Activated CD4-positive, alpha-beta T cell treated with anti-CD3 and anti-CD28 coated beads for 48 hours (primary cell): Measurements from ENCODE around the gene MAGEB1.

Experiments used
- DNase-seq: peaks from one replicate; pipeline ENCODE4 v3.0.0-alpha.2; 2020

MAGEB1 gene, protein sequence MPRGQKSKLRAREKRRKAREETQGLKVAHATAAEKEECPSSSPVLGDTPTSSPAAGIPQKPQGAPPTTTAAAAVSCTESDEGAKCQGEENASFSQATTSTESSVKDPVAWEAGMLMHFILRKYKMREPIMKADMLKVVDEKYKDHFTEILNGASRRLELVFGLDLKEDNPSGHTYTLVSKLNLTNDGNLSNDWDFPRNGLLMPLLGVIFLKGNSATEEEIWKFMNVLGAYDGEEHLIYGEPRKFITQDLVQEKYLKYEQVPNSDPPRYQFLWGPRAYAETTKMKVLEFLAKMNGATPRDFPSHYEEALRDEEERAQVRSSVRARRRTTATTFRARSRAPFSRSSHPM

DNA sequence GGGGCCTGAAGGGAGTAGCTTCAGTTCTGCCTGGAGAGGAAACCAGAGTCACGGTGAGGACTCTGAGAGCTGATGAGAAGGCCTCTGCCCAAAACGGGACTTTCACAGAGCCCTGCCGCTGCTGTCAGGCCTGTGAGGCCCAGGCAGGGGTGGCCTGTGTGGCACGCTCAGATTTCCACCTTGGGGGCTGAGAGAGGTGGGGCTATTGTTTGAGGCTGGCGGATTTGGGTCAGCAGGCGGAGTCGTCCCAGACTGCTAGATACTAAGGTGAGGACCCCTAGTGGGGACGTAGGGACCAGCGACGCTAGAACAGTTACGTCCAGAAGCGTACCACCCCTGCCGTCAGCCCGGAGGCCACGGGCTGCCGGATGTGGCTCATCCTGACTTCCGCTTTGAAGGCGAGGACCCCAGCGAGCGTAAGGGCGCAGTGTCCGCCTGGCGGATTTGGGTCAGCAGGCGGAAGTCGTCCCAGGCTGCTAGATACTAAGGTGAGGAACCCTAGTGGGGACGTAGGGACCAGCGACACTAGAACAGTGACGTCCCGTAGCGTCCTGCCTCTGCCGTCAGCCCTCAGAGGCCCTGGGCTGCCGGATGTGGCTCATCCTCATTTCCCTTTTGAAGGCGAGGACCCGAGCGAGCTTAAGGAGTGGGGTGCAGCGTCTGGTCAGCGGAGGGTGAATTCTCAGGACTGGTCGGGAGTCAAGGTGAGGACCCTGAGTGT lies at the start of gene MAGEB1:
Gene MAGEB1 (plus strand): TSS at position 378 of the 721 bp plus-strand sequence. CDS start 3,348 bp downstream, outside the sequence.
- no peak for DNase-seq

DNA sequence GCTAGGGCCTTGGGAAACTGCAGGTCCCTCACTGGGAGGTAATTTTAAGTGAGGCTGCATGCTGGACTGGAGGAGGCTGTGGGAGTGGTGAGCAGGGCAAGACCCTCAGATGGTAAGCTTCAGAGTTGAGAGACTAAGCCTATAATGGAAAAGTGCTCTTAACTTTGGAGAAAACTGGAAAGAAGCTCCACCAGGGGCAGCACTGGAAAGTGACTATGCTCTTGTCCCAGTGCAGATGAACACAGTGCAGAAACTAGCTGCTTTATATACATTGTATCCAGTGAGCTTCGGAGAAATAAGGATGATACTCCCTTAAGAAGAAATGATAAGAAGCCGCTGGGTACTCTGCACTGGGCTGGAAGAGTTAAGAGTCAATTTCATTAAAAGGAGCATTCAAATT lies 34.8 kb upstream of the MAGEB1 start:
- DNase-seq: no peak

DNA sequence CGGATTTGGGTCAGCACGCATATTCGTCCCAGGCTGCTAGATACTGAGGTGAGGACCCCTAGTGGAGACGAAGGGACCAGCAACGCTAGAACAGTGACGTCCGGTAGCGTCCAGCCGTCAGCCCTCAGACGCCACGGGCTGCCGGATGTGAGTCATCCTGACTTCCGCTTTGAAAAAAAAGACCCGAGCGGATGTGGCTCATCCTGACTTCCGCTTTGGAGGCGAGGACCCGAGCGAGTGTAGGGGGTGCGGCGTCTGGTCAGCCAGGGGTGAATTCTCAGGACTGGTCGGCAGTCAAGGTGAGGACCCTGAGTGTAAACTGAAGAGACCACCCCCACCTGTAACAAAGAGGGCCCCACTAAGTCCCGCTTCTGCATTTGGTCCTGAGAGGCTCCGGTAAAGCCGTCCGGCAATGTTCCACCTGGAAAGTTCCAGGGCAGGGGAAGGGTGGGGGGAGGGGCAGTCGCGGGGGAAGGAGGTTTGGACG lies 31.5 kb upstream of the MAGEB1 start, which contains the start of gene MAGEB2:
Gene MAGEB2 (plus strand): TSS at position 207 of the 487 bp plus-strand sequence. CDS start 3,018 bp downstream, outside the sequence.
- DNase-seq: no peak

DNA sequence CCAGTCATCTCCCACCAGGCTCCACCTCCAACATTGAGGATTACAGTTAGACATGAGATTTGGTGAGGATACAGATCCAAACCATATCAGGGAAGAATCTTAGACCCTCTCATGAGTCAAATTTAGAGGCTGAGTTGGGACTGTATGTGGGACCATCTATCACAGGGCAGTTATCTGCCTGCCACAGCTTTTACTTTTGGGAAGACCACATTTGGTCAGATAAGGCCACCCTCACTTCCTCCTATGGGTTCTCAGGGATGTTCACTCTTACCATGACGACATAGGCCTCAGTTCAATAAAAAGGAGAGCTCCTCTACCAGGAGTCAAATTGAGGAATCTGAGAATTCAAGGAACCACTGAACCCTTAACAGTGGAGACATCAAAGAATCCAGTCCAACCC lies 29.5 kb upstream of the MAGEB1 start:
- DNase-seq: no peak

DNA sequence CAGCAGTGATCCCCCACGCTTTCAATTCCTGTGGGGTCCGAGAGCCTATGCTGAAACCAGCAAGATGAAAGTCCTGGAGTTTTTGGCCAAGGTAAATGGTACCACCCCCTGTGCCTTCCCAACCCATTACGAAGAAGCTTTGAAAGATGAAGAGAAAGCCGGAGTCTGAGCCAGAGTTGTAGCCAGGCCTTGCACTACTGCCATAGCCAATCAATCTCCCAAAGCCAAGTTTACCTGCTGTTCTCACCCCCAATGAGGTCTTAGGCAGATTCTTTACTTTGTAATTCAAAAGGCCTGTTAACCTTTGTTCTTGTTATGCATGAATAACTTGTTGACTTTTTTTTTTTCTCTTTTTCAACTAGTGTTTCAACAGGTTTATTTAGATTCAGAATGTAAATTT lies 27.6 kb upstream of the MAGEB1 start:
- no peak for DNase-seq

DNA sequence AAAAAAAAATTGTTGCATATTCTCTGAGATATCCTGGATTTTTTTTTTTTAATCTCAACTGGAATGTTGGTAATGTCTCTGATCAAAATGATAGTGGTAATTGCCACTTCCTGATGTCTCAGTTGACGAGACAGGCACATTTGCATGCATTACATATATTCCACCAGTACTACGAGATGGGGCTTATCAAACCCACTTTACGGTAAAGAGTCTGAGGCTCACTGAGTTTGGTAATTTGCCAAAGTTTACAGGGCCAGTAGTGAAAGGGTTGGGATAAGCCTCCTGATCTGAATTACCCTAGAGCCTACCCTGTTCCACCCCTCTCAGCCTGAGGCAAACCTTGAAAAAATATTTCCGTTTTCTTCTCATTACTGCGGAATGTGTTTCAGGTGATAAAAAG lies 26.3 kb upstream of the MAGEB1 start:
- DNase-seq: no peak

DNA sequence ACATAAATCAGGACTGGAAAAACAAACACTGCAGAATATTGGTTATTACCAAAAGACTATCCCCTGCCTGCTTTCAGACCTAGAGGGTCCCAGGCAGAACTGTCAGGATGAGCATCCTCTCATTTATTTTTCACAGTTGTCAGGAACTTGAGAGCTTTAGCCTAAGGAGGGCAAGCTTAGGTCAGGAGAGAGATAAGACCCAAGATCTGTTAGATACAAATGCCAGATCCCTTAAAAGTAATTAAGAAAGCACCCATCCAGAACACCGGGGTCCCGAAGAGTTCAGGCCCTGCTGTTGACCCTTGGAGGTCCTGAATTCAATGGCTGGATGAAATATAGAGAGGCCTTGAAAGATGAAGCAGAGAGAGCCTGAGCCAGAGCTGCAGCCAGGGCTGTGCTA lies 22.4 kb upstream of the MAGEB1 start:
- DNase-seq: no peak

DNA sequence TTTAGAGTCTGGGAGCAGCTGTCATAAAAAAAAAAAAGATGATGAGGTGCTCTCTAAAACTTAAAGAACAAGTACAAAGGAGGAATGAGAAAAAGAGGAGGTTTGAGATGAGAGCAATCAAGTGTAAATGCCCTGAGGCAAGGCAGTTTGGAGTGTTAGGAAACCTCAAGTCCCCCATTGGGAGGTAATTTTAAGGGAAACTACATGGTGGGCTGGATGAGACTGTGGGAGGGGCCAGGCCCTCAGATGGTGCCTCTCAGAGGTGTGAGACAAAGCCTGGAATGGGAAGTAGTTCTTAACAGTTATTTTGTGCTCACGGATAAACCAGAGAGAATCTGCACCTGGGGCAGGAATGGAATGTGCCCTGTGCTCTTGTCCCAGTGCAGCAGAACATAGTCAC lies 18.4 kb upstream of the MAGEB1 start:
- no peak for DNase-seq

DNA sequence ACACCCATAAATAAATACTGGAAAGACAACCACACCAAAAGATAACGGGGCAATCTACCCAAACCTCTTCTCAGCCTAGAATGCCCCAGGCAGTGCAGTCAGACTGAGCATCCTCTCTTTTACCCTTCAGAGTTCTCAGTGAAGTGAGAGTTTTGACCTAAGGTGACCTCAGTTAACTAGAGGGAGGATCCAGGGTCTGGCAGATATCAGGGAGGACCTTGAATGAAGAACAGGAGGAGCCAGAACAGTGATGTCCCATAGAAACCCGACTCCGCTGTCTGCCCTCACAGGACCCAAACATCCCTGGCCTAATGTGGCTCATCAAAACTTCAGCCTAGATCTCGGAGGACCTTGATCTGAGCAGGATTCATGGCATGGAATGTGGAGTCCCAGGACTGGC lies 16.6 kb upstream of the MAGEB1 start, which contains the start of gene MAGEB3:
Gene MAGEB3 (plus strand): TSS at position 263 of the 400 bp plus-strand sequence. CDS start 5,268 bp downstream, outside the sequence.
- DNase-seq: no peak

DNA sequence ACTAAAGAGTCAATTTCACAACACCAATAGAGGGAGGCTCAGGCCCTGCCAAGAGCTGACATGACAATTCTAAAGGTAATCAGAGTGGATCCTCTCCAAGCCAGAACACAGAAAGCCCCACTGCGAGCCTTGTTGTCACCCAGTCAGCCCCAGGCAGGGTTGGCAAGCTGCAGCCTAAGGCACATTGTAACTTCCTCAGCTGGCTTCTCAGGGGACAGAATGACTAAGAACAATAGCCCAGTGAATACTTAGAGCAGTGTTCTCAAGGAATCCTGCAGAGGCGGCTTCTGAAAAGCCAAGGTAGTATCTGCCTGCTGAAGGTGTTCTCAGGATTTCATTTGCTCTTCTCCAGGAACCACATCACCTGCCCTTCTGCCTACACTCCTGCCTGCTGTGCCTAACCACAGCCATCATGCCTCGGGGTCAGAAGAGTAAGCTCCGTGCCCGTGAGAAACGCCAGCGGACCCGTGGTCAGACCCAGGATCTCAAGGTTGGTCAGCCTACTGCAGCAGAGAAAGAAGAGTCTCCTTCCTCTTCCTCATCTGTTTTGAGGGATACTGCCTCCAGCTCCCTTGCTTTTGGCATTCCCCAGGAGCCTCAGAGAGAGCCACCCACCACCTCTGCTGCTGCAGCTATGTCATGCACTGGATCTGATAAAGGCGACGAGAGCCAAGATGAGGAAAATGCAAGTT lies 5.1 kb upstream of the MAGEB1 start, which contains the start of gene MAGEB4:
Gene MAGEB4 (plus strand): TSS at position 277 of the 692 bp plus-strand sequence. CDS start 136 bp downstream, at position 413.
- DNase-seq: no peak

DNA sequence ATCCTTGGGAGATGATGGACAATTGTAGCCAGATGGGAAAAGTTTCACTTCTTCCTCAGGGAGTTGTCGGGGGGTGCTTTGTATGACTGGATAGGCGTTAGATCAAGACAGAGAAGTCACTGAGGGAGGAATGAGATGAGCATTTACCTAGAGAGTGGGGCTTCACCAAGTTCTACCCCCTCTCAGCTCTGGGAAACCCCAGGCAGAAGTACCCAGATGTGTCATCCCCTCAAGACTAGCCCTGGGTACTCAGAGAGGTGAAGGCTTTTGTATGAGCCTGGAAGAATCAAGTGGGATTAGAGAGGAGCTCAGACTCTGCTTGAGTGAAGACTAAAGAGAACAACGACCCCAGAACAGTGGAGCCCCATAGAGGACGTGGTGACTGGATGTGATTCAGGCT lies 1.9 kb downstream of the MAGEB1 start:
- no peak for DNase-seq

DNA sequence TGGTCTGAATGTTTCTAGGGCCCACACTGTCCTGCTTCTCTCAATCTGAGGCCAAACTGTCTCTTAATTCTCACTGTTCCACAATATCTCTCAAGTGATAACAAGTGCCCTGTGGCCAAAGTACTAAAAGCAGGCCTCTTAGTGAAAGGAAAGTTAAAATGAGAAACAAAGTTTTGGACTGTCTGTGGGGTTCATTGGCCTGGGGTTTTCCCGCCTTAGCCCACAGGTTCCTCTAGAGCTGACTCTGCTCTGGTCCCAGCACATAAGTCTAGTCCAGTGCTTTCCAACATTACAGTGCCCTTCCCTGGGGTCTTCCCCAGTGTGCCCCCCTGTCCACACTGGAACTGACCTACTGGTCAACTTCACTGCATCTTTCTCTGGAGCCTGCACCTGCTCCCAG lies 6.3 kb downstream of the MAGEB1 start:
- DNase-seq: no peak

DNA sequence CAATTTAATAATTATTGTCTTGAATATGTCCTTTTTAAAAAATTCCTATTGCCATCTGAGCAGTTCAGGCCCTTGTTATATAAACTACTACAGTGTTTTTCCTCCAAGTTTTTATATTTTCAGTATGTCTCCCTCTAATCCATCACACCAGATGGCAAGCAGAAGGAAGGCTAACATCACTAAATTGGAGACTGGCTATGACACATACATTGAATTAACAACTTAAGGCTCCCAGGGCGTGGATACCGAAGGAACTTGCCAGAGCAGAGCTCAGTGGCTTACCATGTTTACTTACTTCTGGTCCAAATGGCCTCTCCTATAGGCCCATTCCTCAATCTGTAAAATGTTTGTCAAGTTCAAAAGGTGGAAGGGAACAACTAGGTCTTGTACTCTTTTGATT lies 13.0 kb downstream of the MAGEB1 start:
- no peak for DNase-seq

DNA sequence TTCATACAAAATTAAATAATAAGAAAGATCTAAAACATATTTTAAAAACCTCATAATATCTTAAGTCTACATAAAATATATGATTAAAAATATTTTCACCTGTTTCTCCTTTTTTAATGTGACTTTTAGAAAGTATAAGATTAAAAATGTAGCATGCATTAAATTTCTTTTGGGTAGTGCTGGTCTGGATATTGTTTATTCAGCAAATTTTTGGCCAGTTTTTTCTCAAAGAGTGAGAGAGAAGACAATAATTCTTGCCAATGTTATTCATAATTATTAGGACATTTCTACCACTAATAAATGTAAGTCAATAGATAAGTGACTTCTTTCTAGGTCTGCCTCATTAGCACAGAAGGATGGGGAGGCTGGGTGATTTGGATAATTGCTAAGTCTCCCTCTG lies 14.1 kb downstream of the MAGEB1 start:
- no peak for DNase-seq

DNA sequence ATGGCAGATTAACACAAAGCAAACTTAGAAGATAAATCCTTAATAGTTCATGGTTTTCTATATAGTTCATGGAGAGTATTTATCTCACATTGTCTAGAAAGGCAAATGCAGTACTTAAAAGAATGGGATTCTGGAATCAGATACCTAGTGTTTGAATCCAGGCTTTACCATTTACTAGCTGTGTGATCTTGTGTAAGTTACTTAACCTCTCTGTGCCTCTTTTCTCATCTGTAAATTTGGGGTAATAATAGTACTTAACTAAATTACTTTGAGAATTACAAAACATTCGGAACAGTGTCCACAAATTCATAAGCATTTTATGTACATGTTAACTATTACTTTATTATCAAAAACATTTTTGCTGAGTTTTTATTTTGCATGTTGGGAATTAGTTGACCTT lies 15.8 kb downstream of the MAGEB1 start:
- DNase-seq: no peak

DNA sequence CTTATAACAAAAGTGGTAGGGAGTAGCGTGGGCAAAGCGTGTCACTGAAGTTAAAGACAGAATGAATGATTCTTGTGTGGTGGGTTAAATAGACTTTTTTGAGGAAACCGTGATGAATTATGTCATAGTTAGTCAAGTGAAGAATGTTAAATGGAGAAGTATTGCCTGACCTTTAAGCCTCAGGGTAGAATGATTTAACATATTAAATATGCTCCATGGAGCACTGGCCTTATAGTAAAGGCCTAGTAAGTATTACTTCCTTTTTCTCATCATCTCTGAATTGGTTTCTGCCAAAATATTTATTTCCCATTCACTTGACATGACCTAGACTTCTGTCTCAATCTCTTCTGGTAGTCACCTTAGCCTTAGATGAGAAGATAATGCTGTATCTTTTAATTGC lies 23.7 kb downstream of the MAGEB1 start:
- no peak for DNase-seq

DNA sequence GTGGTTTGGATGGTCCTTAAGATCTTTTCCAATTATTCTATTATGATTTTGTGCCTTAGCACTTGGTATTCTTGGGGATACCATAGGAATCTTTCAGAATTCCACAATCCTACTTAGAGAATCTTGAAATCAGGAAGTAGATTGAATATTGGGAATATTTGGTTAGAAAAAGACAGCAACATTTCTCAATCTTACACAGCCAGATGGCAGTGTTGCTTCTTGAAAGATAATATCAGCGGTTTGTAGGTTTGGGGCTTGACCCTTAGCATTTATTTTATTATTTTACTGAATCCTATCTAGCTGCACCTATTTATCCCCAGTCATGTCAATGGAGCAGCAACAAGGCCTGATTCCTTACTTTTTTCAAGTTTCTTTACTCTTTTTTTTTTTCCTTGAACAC lies 28.6 kb downstream of the MAGEB1 start:
- DNase-seq: no peak

DNA sequence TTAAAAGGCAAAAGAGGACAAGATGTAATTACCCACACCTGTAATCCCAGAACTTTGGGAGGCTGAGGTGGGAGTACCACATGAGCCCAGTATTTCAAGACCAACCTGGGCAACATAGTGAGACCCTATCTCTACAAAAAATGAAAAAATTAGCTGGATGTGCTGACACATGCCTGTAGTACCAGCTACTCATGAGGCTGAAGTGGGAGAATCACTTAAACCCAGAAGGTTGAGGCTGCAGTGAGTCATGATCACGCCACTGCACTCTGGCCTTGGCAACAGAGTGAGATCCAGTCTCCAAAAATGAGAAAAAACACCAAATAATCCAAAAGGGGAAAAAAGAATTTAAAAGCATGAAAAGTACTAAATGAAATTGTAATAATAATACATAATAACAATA lies 31.4 kb downstream of the MAGEB1 start:
- no peak for DNase-seq

DNA sequence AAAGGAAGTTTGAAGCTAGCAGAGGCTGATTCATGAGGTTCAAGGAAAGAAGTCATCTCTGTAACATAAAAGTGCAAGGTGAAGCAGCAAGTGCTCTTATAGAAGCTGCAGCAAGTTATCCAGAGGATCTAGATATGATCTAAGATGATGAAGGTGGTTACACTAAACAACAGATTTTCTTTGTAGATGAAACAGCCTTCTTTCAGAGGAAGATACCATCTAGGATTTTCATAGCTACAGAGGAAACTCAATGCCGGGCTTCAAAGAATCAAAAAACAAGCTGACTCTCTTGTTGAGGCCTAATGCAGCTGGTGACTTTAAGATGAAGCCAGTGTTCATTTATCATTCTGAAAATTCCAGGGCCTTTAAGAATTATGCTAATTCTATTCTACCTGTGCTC lies 33.5 kb downstream of the MAGEB1 start:
- no peak for DNase-seq

DNA sequence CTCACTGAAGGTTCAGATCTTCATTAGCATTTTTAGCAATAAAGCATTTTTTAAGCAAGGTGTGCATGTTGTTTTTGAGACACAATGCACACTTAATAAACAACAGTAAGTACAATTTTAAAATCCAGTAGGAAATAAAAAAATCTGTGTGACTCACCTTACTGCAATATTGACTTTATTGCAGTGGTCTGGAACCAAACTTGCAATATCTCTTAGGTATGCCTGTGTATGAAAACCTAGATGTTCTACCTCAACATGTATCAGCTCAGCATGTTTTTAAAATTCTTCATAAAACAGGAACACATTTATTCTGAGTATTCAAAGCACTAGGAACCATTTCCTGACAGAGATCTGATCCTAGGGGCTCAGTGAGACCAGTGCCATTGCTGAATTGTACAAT lies 35.6 kb downstream of the MAGEB1 start:
- DNase-seq: no peak

DNA sequence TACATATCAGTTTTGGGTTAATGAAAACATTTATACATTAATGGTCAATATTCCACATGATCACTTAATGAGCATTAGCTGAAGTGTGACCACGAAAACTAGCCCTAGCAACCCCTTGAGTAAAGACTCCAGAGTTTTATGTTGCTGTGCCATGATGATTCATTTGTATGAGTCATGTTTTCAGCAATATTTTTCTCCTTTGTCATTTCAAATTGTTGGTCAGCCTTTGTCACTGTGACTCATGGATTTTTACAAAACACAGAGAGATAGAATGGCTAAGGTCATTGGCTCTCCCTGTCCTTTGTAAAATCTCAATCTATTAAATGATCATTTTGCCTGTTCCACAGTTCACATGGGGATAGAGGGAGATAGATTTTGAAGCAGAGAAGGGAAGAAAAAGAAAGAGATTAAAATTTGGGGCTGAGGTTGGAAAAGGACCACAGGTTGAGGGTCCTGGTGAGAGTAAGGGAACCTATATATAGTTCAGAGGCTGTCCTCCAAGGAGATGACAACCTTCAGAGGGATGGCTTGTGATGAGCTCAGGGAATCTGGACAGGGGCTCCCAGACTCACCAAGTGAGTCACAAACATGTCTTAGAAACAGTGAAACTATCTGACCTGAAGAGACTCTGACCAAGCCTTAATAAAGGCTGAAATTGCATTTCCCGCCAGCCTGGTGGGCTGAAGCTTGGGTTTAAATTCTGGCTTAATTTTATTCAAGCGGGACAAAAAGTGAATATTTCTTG lies 36.7 kb downstream of the MAGEB1 start:
- no peak for DNase-seq

DNA sequence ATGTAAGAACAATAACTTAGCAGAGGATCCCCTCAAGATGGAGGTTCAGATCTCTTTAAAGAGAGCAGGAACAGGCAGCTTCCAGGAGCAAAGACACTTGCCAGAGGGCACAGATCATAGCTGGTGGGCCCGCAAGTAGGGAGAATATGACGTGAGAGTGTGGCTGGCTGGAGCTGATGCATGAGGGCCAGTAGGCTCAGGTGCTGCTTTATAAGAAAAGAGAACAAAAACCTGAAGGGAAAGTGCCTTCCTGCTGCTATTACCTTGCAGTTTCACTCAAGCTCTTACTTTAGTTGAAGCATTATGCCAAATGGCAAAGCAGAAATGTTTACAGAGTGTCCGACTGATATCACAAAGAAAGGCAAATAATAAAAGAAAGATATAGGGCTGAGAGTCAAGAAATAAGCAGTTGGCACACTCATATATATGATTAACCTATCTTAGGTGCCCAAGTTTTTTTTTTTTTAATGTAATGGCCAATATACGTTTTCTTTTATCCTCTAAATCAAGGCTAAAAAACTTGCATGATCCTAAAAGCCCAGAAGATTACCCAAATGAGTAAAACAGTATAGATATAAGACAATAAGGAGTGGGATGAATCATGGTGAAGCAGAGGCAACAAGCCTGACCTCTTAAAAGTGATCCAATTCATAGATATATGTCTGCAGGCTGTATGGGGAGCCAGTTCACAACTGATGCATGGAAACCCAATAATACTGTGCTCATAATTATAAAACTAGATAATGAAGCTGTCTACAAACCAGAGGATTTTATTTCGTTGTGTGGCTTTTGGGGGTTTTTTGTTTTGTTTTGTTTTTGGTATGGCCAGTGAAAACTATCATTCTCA lies 49.7 kb downstream of the MAGEB1 start:
- DNase-seq: no peak
